ENCODE data around the gene MORC3.
A peak's percentile ranks its signal among the peaks of the same experiment; 100 is the strongest.
"Not testable (repeated sequence)": the region's sequence is repeated elsewhere in the genome, so short reads cannot be mapped to it uniquely, and the experiment has no call there.

Gene MORC3

DNA sequence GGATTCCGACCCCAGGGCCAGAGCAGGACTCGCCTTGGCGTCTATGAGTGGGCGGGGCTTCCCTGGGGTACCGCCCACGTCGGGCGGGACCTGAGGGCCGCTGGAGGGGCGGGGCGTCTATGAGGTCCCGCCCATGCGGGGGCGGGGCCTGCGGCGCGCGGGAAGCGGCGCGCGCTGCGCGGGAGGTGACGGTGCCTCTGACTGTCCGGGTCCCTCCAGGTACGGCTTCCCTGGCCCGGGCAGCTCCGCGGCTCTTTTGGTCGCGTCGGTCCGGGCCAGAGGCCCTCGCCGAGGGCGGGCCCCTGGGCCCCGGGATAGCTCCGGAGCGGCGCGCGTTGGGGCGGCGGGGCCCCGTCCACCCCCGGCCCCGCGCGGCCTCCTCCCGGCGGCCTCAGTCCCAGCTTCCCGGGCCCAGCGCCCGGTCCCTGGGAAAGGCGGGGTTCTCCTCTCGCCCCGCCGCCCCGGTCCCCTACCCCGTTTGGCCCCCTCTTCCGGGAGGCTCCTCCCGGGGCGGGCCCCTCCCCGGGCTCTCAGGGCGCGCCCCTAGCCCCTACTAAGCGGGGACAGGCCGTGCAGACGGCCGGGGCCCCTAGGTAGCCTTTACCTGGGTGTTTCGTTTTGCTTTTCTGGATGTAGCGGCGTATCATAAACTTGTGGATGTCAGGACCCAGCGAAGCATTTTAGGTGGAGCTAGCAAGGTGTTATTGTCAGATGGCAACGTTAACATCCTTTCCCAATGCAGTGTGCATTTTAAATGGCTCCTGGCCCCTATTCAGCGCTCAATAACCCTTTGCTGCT is 65.4 kb downstream of the MORC3 start, which contains the start of gene CHAF1B:
CHAF1B (plus strand) TSS at position 160 of the 798 bp plus-strand sequence. CDS start 745 bp downstream, outside the sequence.
- DNase-seq = no peak

DNA sequence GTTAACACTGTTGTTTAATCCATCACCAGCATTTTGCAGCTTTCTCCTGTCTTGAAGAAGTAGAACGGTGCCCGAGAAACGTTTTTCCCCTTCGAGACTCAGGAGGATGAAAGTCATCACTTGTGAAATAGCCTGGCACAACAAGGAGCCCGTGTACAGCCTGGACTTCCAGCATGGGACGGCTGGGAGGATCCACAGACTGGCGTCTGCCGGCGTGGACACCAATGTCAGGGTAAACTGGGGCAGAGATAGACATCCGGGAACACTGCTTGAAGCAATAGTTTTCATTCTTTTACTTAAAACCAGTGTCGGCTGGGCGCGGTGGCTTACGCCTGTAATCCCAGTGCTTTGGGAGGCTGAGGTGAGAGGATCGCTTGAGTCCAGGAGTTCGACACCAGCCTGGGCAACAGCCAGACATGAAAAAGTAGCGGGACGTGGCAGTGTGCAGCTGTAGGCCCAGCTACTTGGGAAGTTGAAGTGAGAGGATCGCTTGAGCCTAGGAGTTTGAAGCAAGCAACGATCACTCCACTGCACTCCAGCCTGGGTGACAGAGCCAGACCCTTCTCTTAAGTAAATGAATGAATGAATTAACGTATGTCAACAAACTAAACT is 66.1 kb downstream of the MORC3 start:
- no peak for DNase-seq

DNA sequence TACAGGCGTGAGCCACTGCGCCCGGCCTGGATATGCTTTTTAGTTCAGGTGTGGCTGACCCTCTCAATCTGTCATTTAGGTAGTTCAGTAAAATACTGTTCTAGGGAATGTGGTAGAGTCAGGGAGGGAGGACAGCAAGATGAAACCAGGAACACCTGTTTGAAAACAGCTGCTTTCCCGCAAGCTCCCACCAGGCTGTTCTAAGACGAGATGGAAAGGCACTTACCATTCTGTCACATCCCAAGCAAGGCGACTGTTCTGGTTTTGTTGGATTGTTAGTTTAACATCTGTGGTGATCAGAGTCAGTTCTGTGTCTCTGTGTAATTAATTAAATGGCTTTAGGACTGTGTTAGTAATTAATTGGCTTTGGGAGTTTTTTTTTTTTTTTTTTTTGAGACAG is 68.1 kb downstream of the MORC3 start:
- no peak for DNase-seq

DNA sequence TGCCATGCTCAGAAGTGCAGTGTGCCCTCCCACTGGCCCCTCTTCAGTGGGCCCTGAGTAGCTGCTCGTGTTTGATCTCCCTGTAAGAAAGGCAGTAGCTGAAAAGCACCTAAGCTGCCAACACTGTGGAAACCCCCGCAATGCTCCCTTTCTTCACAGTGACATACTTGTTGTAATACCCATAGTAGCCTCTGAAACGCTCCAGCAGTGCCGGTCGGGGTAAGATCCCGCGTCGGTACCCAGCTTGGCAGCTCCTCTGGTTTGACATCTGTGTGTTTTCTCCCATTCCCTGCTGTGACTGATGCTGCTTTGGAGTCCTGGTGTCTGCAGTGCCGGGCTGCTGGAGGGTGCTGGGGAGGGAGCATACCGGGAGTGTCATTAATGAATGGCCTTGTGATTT is 68.8 kb downstream of the MORC3 start:
- DNase-seq = peak in 1 of 2 donors; percentile 28

DNA sequence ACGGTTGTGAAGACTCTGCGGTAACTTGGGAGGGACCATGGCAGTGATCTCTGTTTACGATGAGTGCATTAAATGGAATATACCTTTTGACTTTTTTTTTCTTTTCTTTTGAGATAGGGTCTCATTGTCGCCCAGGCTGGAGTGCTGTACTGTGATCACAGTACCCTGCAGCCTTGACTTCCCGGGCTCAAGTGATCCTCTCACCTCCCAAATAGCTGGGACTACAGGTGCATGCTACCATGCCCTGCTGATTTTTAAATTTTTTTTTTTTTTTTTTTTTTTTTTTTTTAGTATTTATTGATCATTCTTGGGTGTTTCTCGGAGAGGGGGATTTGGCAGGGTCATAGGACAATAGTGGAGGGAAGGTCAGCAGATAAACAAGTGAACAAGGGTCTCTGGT is 71.7 kb downstream of the MORC3 start:
- DNase-seq = not testable (repeated sequence)

DNA sequence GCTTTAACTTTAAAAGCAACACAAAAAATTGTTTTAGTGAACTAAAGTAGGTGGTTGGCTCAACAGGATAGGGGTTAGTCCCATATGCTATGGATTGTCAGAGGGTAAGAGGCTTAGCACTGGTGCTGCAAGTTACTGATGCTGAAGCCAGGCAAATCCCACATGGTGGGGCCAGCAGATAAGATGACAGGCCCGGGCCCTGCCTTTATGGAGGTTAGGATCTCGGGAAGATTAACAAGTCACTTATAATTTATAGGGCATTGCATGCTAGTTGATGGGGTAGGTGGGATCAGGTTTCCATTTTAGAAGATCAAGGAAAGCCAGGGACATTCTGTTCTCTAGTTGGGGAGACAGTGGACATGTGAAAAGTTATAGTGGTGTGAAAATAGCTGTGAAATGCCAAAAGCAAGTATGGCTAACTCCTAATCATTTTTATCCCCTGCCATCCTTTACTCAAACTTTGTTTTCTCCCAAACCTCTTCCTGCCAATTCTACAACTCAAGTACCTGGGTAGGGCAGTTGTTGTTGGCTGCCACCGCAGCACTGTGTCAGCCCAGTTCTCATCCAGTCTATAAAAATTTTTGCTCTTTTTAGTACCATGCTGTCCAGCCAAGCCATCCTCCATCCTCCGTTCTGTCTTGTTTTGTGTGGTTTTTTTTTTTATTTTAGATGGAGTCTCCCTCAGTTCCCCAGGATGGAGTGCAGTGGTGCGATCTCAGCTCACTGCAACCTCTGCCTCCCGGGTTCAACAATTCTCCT is 75.5 kb downstream of the MORC3 start:
- DNase-seq = no peak

DNA sequence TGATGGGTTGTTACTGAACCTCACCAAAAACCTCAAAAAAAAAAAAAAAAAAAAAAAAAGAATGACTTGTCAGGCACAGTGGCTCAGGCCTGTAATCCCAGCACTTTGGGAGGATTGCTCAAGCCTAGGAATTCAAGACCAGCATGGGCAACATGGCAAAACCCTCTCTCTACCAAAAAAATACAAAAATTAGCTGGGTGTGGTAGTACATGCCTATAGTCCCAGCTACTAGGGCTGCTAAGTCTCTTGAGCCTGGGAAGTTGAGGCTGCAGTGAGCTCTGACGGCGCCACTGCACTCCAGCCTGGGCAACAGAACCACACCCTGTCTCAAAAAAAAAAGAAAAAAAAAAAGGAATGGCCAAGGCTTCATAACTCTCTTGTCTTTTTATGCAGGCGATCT is 76.3 kb downstream of the MORC3 start:
- no peak for DNase-seq

DNA sequence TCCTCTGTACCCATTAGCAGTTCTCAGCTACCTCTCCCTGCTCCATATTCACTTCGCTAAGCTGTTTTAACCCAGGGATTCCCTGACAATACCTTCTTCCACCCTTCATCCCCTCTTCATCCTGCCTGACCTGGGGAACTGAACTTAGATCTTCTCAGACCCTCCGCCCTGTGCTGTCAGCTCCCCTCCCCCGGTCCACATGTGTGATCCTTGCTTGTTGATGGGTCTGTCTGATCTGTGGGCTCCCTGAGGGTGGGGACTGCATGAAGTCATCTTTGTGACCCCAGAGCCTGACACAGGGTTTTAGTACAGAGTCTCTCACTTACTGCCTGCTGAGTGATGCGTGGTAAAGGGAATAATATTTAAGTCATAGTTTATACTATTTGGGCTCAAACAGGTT is 77.0 kb downstream of the MORC3 start:
- DNase-seq = no peak

DNA sequence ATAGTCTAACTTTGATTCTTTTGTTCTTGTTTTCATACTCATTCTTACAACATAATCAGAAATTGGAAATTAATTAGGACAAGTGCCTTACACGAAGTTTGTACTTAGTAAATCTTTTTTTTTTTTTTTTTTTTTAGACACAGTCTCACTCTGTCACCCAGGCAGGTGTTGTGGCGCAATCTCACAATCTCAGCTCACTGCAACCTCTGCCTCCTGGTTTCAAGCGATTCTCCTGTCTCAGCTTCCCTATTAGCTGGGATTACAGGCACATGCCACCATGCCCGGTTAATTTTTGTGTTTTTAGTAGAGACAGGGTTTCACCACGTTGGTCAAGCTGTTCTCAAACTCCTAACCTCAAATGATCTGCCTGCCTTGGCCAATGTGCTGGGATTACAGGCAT is 77.6 kb downstream of the MORC3 start:
- DNase-seq = no peak

DNA sequence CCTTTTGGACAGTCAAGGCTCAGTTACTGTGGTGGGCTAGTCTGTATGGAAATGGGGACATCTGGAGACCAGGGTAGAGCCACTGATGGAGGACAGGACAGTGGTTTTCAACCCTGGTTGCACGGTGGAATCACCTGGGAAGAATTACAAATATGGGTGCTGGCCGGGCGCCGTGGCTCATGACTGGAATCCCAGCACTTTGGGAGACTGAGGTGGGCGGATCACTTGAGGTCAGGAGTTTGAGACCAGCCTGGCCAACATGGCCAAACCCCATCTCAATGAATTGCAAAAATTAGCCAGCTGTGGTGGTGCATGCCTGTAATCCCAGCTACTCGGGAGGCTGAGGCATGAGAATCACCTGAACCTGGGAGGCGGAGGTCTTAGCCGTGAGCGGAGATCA is 79.7 kb downstream of the MORC3 start:
- not testable (repeated sequence) for DNase-seq

DNA sequence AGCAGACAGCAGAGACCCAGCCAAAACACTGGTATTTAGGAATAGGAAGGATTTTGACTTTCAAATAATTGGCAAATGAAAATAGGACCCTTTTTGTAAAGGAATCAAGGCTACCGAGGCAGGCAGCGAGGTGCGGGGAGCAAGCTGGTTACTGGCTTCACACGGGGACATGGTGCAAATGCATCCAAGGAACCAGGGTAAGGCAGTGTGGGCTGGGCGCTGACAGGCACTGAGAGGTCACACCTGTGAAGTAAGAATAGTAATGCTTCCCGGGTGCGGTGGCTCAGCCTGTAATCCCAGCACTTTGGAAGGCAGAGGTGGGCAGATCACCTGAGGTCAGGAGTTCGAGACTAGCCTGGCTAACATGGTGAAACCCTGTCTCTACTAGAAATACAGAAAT is 80.7 kb downstream of the MORC3 start:
- no peak for DNase-seq

DNA sequence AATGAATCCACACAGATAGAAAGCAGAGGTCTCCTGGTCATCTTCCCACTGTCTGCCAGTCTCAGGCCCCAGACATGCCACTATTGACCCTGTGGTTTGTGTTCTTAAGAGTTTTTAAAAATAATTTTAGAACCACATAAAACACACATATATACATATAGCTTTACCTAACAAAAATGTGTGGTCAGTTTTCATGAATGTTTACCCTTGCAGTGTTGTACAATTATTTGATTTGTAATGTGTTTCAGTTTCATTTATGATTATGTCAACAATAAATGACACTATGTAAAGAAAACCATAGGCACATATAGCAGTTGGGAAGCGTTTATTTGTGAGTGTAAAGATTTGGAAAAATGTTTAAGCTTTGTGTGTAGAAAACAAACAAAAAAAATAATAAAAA is 82.3 kb downstream of the MORC3 start:
- DNase-seq = no peak

DNA sequence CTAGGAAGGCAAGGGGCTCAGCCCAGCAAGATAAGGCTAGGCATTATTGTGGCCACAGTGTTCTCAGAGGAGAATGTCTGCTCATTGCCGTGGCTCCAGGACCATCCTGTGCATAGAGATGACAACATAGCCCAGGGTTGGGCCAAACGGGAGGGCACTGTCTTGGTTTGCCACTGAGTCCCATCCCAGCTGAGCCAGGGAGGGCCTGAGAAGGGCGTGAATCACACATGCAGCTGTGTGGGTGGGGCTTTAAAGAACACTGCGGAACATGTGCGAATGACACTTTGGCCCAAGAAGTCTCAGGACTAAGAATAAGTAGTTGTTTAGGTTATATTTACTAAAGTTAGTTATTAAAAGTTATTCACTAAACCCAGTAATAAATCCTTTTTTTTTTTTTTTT is 83.7 kb downstream of the MORC3 start:
- no peak for DNase-seq

DNA sequence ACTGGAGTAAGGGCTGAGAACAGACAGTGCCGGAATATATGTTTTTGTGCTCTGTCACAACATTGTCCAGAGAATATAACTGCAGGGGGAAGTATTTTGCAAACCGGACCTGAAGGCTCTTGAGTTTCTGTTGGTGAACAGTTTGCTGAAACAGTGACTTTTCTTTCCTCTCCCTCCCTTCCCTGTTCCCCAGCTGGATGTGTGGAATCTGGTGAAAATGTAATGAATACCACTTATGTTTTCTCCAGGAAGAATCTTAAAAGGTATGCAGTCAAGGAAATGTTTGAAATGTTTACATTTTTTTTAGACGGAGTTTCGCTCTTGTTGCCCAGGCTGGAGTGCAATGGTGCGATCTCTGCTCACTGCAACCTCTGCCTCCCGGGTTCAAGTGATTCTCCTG is 88.6 kb downstream of the MORC3 start:
- no peak for DNase-seq

DNA sequence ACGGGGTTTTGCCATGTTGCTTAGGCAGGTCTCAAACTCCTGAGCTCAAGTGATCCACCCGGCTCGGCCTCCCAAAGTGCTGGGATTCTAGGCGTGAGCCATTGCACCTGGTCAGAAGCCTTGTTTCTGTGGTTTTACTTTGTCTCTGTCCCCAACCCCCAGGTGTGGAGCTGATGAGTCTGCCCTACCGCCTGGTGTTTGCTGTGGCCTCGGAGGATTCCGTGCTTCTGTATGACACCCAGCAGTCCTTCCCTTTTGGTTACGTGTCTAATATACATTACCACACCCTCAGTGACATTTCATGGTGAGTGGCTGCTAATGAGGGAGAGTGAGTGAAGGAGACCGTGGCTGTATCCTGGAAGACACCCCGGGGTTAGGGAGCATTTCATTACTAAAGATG is 91.3 kb downstream of the MORC3 start:
- no peak for DNase-seq

DNA sequence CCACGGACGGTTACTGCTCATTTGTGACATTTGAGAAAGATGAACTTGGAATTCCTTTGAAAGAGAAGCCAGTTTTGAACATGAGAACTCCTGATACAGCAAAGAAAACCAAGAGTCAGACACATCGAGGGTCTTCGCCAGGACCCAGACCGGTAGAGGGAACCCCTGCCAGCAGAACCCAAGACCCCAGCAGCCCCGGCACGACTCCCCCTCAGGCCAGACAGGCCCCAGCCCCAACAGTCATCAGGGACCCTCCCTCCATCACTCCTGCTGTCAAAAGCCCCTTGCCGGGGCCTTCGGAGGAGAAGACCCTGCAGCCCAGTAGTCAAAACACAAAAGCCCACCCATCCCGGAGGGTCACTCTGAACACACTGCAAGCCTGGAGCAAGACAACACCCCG is 92.9 kb downstream of the MORC3 start:
- no peak for DNase-seq

DNA sequence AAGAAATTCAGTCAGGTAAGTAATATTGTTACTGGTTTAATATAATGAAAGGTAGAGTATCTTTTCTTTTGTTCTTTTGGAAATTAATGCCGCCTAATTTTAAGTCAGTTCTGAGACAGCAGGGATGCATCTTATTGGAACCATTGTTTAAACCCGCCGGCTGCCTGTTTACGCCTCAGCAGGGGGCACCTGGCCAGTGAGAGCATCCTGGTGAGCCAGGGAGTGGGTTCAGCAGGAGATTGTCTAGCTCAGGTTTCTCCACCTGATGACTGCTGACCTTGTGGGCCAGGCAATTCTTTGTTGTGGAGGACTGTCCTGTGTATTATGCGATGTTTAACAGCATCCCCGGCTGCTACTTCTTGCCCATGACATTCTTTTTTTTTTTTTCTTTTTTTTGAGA is 95.4 kb downstream of the MORC3 start:
- DNase-seq = no peak

DNA sequence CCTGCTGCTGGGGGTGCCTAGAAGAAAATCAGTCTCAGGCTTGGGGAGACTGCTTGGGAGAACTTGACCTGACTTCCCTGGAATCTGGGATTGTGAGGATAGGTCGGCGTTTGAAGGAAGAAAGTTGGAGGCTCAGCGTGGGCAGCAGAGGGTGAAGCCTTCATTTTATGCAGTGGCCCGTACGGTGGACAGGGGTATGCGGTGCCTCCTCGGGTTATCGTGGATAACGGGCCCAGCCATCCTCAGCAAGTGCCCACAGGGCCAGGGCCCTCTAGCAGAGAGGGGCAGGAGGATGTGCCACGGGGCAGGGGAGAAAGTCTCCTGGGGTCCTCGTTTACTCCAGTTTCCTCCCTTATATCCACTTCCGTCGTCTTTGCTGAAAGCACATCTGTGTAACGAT is 99.2 kb downstream of the MORC3 start:
- DNase-seq = no peak

DNA sequence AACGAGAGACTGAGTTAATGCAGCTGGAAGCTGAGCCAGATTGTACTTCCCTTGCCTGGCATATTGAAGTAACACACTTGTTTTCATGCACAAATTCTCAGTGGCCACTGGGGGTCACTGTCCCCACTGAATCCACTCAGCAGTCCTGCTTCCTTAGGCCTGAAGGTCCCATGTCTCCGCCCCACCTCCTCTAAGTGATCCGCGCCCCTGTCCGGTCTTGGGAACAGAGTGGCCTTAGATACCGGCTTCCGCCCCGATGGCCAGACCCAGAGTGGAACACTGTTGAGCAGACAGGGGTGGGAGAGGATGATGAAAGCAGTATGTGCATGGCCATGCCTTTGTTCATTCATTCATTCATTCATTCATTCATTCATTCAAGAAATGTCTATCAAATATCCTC is 100.0 kb downstream of the MORC3 start:
- DNase-seq = peak; percentile 35 to 70

DNA sequence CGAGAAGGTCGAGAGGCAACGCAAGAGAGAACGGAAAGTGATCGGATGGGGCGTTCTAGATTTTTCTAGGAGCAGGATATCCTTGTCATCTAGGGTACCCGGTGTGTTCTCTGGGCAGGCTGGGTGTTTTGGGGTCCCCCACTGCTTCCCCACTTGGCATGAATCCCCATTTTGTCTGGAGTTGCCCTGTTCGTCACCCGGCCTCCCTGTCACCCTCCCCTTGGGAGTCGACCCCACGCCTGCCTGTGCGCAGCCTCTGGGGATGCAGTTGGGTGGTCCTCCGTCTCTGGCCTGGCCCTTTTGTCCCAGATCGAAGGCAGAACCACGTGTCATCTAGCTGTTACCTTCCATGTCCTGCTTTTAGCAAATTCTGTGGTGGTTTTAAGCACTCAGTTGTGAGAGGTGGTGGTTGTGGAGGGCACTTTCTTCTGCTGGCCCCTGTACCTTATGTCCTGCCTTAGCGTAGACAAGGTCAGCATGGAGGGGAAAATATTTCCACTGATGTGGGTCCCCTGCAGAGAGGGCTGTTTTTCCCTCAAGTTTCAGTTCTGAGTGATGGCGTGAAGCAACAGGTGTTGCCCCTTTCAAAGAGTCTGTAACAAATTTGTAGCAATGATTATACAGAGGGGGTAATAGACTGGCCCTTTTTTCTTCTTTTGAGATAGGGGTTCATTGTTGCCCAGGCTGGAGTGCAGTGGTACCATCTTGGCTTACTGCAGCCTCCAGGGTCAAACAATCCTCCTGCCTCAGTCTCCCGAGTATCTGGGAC is 100.8 kb downstream of the MORC3 start:
- no peak for DNase-seq

DNA sequence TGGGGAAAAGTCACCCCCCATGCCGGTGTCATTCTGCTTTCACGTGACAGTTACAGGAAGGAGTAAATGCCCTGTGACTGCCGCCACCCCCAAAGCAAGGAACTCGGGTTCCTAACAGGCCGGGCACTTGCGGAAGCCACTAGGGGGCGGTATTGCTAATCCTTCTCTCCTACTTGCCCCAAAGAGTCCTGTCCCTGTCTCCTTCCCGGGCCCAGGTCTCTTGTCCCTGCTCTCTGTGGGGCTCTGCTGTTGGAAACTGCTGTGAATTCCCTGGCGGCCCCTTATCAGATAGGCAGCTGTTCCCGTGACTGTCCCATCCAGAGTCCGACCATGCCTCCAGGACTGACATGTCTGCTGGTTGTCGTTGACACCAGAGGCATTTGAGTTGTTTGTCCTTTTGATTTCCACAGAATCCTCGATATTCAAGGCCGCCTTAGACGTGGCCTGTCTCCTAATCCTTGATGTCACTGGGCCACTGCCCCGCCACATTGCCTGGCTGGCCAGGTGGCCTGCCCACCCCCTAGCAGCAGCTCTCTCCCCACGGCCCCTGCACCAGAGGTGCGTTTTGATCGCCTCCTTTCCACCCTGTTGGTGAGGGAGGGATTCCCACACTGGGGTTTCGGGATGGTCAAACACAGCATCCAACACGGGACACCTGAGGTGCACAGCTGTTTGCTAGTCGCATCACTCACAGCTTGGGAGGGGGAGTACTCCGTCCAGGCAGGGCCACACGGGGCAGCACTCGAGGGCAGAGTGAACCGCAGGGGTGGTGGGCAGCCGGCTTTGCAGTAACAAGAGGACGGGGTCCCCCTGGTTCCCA is 102.5 kb downstream of the MORC3 start:
- no peak for DNase-seq

DNA sequence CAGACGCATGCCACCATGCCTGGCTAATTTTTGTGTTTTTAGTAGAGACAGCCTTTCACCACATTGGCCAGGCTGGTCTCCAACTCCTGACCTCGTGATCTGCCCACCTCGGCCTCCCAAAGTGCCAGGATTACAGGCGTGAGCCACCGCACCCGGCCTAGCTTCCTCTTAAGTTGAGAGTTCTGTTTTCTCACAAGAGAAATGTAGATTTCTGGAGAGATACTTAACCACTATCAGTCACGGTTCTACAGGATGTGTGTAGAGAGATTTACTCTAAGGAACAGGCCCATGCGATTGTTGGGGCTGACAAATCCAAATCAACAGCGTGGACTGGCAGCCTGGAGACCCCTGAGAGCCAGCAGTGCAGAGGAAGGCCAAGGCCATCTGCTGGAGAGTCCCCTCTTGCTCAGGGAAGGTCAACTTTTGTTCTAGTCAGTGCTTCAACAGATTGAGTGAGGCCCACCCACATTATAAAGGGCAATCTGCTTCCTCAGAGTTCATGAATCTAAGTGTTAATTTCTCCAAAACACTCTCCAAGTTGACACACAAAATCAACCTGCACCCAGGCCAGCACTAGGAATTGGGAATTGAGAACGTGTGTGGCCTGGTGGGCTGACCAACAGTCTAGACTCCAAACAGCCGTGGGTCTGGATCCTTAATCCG is 103.9 kb downstream of the MORC3 start:
- no peak for DNase-seq
